ENCODE results near the gene PTPN14.

Gene PTPN14

GRCh38 chr1:214305164-214305751, 246.1 kb downstream of the PTPN14 start:
- H3K9me3 Mint-ChIP-seq, result no peaks in the 10 kb centered on the region
- no peaks in the 10 kb centered on the region for H3K36me3 Mint-ChIP-seq
- no peak overlapping the region for H3K4me3 Mint-ChIP-seq
- peaks cover 27% of the 10 kb centered on the region for H3K4me1 Mint-ChIP-seq
- no peak for DNase-seq (ENCODE audit: low spot score in 2 of 2)
- no peak for ATAC-seq
- no peak overlapping the region for H3K27ac Mint-ChIP-seq

- H3K4me3 Mint-ChIP-seq, result no peak overlapping the region
- no peak overlapping the region for H3K27ac Mint-ChIP-seq
- H3K36me3 Mint-ChIP-seq, result no peaks in the 10 kb centered on the region
- ATAC-seq (no peak), DNase-seq (ENCODE audit: low spot score in 2 of 2) (no peak)
- H3K9me3 Mint-ChIP-seq, result no peaks in the 10 kb centered on the region
- H3K4me1 Mint-ChIP-seq, result peaks cover 10% of the 10 kb centered on the region
These were observed 248.1 kb downstream of the PTPN14 start for GRCh38 chr1:214303141-214303930.

GRCh38 chr1:214301526-214301925, 249.9 kb downstream of the PTPN14 start:
- DNase-seq (ENCODE audit: low spot score in 2 of 2) (no peak), ATAC-seq (no peak)
- H3K27ac Mint-ChIP-seq, result no peak overlapping the region
- H3K4me1 Mint-ChIP-seq, result peaks cover 8% of the 10 kb centered on the region
- no peak overlapping the region for H3K4me3 Mint-ChIP-seq
- no peaks in the 10 kb centered on the region for H3K9me3 Mint-ChIP-seq
- H3K36me3 Mint-ChIP-seq, result no peaks in the 10 kb centered on the region

- no peaks in the 10 kb centered on the region for H3K36me3 Mint-ChIP-seq
- ATAC-seq, result no peak
- peaks cover 12% of the 10 kb centered on the region for H3K4me1 Mint-ChIP-seq
- H3K4me3 Mint-ChIP-seq, result no peak overlapping the region
- no peak overlapping the region for H3K27ac Mint-ChIP-seq
- H3K9me3 Mint-ChIP-seq, result no peaks in the 10 kb centered on the region
- no peak for DNase-seq (ENCODE audit: low spot score in 2 of 2)
These were observed 251.1 kb downstream of the PTPN14 start for GRCh38 chr1:214300149-214300780.
